Activated naive CD4-positive, alpha-beta T cell treated with anti-CD3 and anti-CD28 coated beads, Interleukin-2, amount 50 U/mL, for 24 hours (primary cell): Measurements from ENCODE around the gene WFS1.

Source experiments
- H3K27ac Mint-ChIP-seq: one replicate; pipeline ENCODE4 v1.8.0; 2021; ENCODE audit warnings: mild to moderate bottlenecking, mixed read lengths
- H3K27me3 Mint-ChIP-seq: one replicate; pipeline ENCODE4 v1.8.0; 2021; ENCODE audit warnings: mixed read lengths
- H3K36me3 Mint-ChIP-seq: one replicate; pipeline ENCODE4 v1.8.0; 2021; ENCODE audit warnings: mixed read lengths
- H3K4me1 Mint-ChIP-seq: one replicate; pipeline ENCODE4 v1.8.0; 2021; ENCODE audit warnings: mixed read lengths
- H3K4me3 Mint-ChIP-seq: one replicate; pipeline ENCODE4 v1.8.0; 2021; ENCODE audit warnings: mild to moderate bottlenecking, mixed read lengths
- H3K9me3 Mint-ChIP-seq: one replicate; pipeline ENCODE4 v1.8.0; 2021; ENCODE audit warnings: mixed read lengths

WFS1 gene

DNA sequence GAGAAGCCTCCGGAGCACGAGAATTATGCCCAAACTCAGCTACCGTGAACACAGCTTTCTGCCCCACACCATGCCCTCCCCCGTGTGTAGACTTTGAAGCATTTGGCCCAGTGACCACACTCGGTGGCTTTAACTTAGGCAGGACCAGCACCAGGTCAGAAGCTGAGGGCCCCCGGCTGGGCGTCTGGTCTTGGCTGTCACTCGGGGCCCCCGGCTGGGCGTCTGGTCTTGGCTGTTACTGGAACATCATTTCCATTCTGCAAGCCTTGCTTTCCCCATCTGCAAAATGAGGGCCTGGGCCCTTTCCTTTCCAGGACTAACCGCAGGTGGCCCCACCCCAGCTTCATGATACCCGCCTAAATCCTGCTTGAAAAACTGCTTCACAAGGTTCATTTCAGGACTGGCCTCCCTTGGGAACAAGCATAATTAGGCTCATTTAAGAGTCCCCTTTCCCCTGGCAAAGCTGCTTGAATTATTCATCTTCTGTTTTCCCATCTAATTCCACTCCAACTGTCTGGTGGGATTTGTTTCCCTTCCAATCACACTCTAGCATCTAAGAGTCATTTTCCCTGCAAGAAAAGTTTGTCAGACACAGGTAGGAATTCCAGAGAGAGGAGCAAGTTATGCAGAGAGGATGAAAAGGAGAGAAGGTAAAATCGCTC lies 82.5 kb downstream of the WFS1 start:
- no peaks in the 10 kb centered on the region for H3K4me1 Mint-ChIP-seq
- H3K9me3 Mint-ChIP-seq: no peaks in the 10 kb centered on the region
- H3K36me3 Mint-ChIP-seq: no peaks in the 10 kb centered on the region
- no peak overlapping the region for H3K27ac Mint-ChIP-seq
- H3K4me3 Mint-ChIP-seq: no peak overlapping the region
- H3K27me3 Mint-ChIP-seq: peaks cover 12% of the 10 kb centered on the region
